A549 (cell line): Measurements from ENCODE around the gene TM7SF2. TPM values are rescaled to one million over a fixed set of nuclear protein-coding genes. Genes with fewer than 3 reads are reported as not detected.
A peak's percentile ranks its signal among the peaks of the same experiment; 100 is the strongest.

Experiments used
- ATAC-seq, 2 experiments: fragments of 200-7000 bp in 1 of 2; fragments of >200 bp in 1 of 2; cut with Nextera tagmentation in 1 of 2; cut with Tn5 transposase in 1 of 2; 3 replicates each; pipeline versions ENCODE4 v1.8.0 to v1.9.1; 2018 to 2020; ENCODE audit warnings: mild to moderate bottlenecking in 1 of 2, moderate library complexity in 1 of 2
- CTCF ChIA-PET: fragments of 300-600 bp; sonication (Branson Sonifier 250); formaldehyde crosslinking; extraction: SDS; loops from one replicate; lab custom pipeline; 2021; ENCODE audit warnings: antibody characterized with exemption, inconsistent platforms; lab: Yijun Ruan, JAX
- POLR2A ChIA-PET: fragments of 350-600 bp; formaldehyde crosslinking; extraction: SDS; loops from one replicate; lab custom pipeline; 2021; ENCODE audit warnings: antibody characterized with exemption, inconsistent platforms; lab: Yijun Ruan, JAX
- DNase-seq, 2 experiments: peaks; one replicate each; pipeline versions ENCODE4 v3.0.0 to v3.0.0-alpha.2; 2011 to 2016; ENCODE audit warnings: low read depth in 1 of 2, low spot score in 1 of 2
- FAIRE-seq: peaks from 2 replicates; lab custom pipeline; 2011; peaks lifted over from hg19 to GRCh38; lab: Jason Lieb, UNC
- H3K27ac ChIP-seq, 2 experiments: fragments of >200 bp; sonication (Bioruptor Twin); formaldehyde crosslinking; 3 replicates each; pipeline ENCODE4 v1.5.1; 2016 to 2017
- H3K4me1 ChIP-seq: fragments of >200 bp; sonication (Bioruptor Twin); formaldehyde crosslinking; 3 replicates; pipeline ENCODE4 v1.6.1; 2016
- H3K4me2 ChIP-seq: fragments of >200 bp; sonication (Bioruptor Twin); formaldehyde crosslinking; 3 replicates; pipeline ENCODE4 v1.6.1; 2016
- H3K4me3 ChIP-seq: fragments of >200 bp; sonication (Bioruptor Twin); formaldehyde crosslinking; 3 replicates; pipeline ENCODE4 v1.5.1; 2016
- H3K9me3 ChIP-seq: fragments of >200 bp; sonication (Bioruptor Twin); formaldehyde crosslinking; 3 replicates; pipeline ENCODE4 v1.6.1; 2016
- BCL3 ChIP-seq: fragments of >200 bp; sonication (Bioruptor Twin); formaldehyde crosslinking; IDR thresholded peaks from 3 replicates; pipeline ENCODE4 v1.6.1; 2016
- BHLHE40 ChIP-seq: IDR thresholded peaks from 2 replicates; pipeline ENCODE4 v1.6.1; 2012; ENCODE audit warnings: low read depth, low read length, inconsistent platforms
- E2F6 ChIP-seq: IDR thresholded peaks from 2 replicates; pipeline ENCODE4 v1.6.1; 2012; ENCODE audit warnings: low read depth, borderline replicate concordance
- EHF ChIP-seq: fragments of 250-450 bp; sonication (Bioruptor Pico); IDR thresholded peaks from 2 replicates; pipeline ENCODE4 v1.5.0; 2020; ENCODE audit warnings: mild to moderate bottlenecking
- EHMT2 ChIP-seq: fragments of 200-600 bp; sonication (generic); IDR thresholded peaks from 2 replicates; pipeline ENCODE4 v1.6.1; 2016; ENCODE audit warnings: antibody characterized with exemption, low read depth, mild to moderate bottlenecking, moderate library complexity
- FOSB ChIP-seq: fragments of 250-450 bp; sonication (Bioruptor Pico); IDR thresholded peaks from 2 replicates; pipeline ENCODE4 v1.5.0; 2020; ENCODE audit warnings: mild to moderate bottlenecking, moderate library complexity
- FOSL2 ChIP-seq, 2 experiments: fragments of 450-650 bp in 1 of 2; fragments of >200 bp in 1 of 2; sonication (Bioruptor Twin) in 1 of 2; formaldehyde crosslinking; IDR thresholded peaks; 2 replicates each; pipeline versions ENCODE4 v1.5.0 to v1.6.1; 2016 to 2020; ENCODE audit warnings: mild to moderate bottlenecking in 1 of 2, moderate library complexity in 1 of 2
- GATA3 ChIP-seq: IDR thresholded peaks from 2 replicates; pipeline ENCODE4 v1.6.1; 2012; ENCODE audit warnings: borderline replicate concordance
- HDAC2 ChIP-seq: fragments of 200-600 bp; sonication (generic); IDR thresholded peaks from 2 replicates; pipeline ENCODE4 v1.6.1; 2016
- HES2 ChIP-seq: fragments of >200 bp; sonication (Bioruptor Twin); formaldehyde crosslinking; IDR thresholded peaks from 2 replicates; pipeline ENCODE4 v1.6.1; 2016
- HOXB5 ChIP-seq: fragments of 250-450 bp; sonication (Bioruptor Pico); IDR thresholded peaks from 2 replicates; pipeline ENCODE4 v1.5.0; 2020; ENCODE audit warnings: mild to moderate bottlenecking, moderate library complexity
- JUN ChIP-seq, 2 experiments: fragments of >200 bp; sonication (Bioruptor Twin); formaldehyde crosslinking; IDR thresholded peaks; 2 replicates in 1 of 2; 3 replicates in 1 of 2; pipeline ENCODE4 v1.6.1; 2016 to 2017
- KDM5A ChIP-seq: fragments of 200-600 bp; sonication (generic); IDR thresholded peaks from 2 replicates; pipeline ENCODE4 v1.6.1; 2016; ENCODE audit warnings: antibody characterized with exemption, mild to moderate bottlenecking
- NR3C1 ChIP-seq: fragments of >200 bp; sonication (Bioruptor Twin); formaldehyde crosslinking; IDR thresholded peaks from 3 replicates; pipeline ENCODE4 v1.6.1; 2017
- PHF8 ChIP-seq: fragments of 200-600 bp; sonication (generic); IDR thresholded peaks from 2 replicates; pipeline ENCODE4 v1.6.1; 2016; ENCODE audit warnings: low read depth, mild to moderate bottlenecking, antibody characterized with exemption, moderate library complexity, borderline replicate concordance
- POLR2A ChIP-seq: IDR thresholded peaks from 2 replicates; pipeline ENCODE4 v1.6.1; 2012; ENCODE audit warnings: mild to moderate bottlenecking, low read length
- RAD21 ChIP-seq, 2 experiments: fragments of >200 bp in 1 of 2; sonication (Bioruptor Twin) in 1 of 2; formaldehyde crosslinking in 1 of 2; IDR thresholded peaks in 1 of 2; conservative IDR thresholded peaks in 1 of 2; 2 replicates in 1 of 2; 3 replicates in 1 of 2; pipeline ENCODE4 v1.6.1; 2012 to 2018; ENCODE audit warnings: inconsistent platforms in 1 of 2
- RARB ChIP-seq: fragments of 250-450 bp; sonication (Bioruptor Pico); IDR thresholded peaks from 2 replicates; pipeline ENCODE4 v1.8.0; 2021; ENCODE audit warnings: mild to moderate bottlenecking, moderate library complexity
- RFX5 ChIP-seq: fragments of 450-650 bp; IDR thresholded peaks from 2 replicates; pipeline ENCODE4 v1.7.1; 2014; ENCODE audit warnings: antibody characterized with exemption, mild to moderate bottlenecking, moderate library complexity
- TP53 ChIP-seq: fragments of 250-450 bp; sonication (Bioruptor Pico); IDR thresholded peaks from 2 replicates; pipeline ENCODE4 v1.5.0; 2021; ENCODE audit warnings: mild to moderate bottlenecking, moderate library complexity
- WGBS: methylation state at CpG from one replicate; pipeline ENCODE4 v1.1.6; 2017; ENCODE audit errors: missing lambda C conversion rate; 5-methylcytosine and 5-hydroxymethylcytosine counted together
- polyA plus RNA-seq, 4 experiments: library from polyadenylated mRNA; depleted of rRNA in 3 of 4; stranded (reverse); fragments of >200 nt; fragmentation: RNase III in 1 of 4; extraction: RNeasy Plus Mini Kit Qiagen cat#74134 plus additional on column Dnase treatment in 1 of 4; gene quantifications; 2 replicates in 3 of 4; 3 replicates in 1 of 4; pipeline ENCODE4 v1.2.3, GENCODE V29; 2011 to 2017

TM7SF2 gene
- polyA plus RNA-seq, 2 of the 4 experiments (the other 2 are of a cell fraction) = 8.2 TPM

- H3K4me3 ChIP-seq = peak within 1 kb of the TSS; percentile 89
- DNase-seq (peak; percentile 93 to 96), ATAC-seq (peak; percentile 88 to 91), FAIRE-seq (no peak)
- H3K4me1 ChIP-seq = peaks cover 15% of the 10 kb centered on the region
- POLR2A ChIA-PET = interaction anchor here (0.9 to 3.0 kb wide), 13 partner anchors 8 to 199 kb away, joined by 3 to 37 read pairs (median 7); partner anchors contain the start of genes CAPN1, DPF2, FAU and MRPL49
- CTCF ChIA-PET = interaction anchor here (0.9 to 3.5 kb wide), 8 partner anchors 8 to 132 kb away, joined by 3 to 19 read pairs (median 4); partner anchors contain the start of genes TM7SF2 and ZNHIT2
- H3K9me3 ChIP-seq = no peaks in the 10 kb centered on the region
- peak within 1 kb of the TSS; percentile 100 for H3K4me2 ChIP-seq
- TF ChIP-seq FOSL2 (IDR thresholded peaks at IDR 0.05) = no peak
- TF ChIP-seq FOSL2 (CRISPR knock-in tag; IDR thresholded peaks at IDR 0.05) = peak; percentile 39; the same call in 1 of the 2 replicates
- TF ChIP-seq BCL3 = peak; percentile 45; the same call in 2 of the 3 replicates
- TF ChIP-seq FOSB (CRISPR knock-in tag) = no peak
- no peak for TF ChIP-seq HES2
- TF ChIP-seq GATA3 = peak; percentile 86
- TF ChIP-seq BHLHE40 = peak; percentile 59; the same call in 1 of the 2 replicates
- peak; percentile 70 to 96; a peak in 4 of 5 replicates for TF ChIP-seq JUN (IDR thresholded peaks at IDR 0.05)
- peak; percentile 94 for TF ChIP-seq POLR2A
- no peak for TF ChIP-seq HOXB5 (CRISPR knock-in tag)
- TF ChIP-seq KDM5A = peak; percentile 33; the same call in 1 of the 2 replicates
- TF ChIP-seq TP53 (CRISPR knock-in tag) = peak; percentile 66; the same call in 1 of the 2 replicates
- TF ChIP-seq E2F6 = no peak; the same call in 1 of the 2 replicates
- TF ChIP-seq RARB (CRISPR knock-in tag) = peak; percentile 61; the same call in 1 of the 2 replicates
- no peak for TF ChIP-seq HDAC2
- TF ChIP-seq PHF8 = peak; percentile 78
- TF ChIP-seq RAD21 (conservative IDR thresholded peaks at IDR 0.05 in 1 of 2, IDR thresholded peaks at IDR 0.05 in 1 of 2) = peak in 1 of 2 experiments; percentile 1; a peak in 1 of 5 replicates
- WGBS = 3% methylated on average over 13 of the region's 60 CpGs
- H3K27ac ChIP-seq = peak within 1 kb of the TSS; percentile 96 to 98
Measured at GRCh38 chr11:65134240-65134951, 22.7 kb downstream of the TM7SF2 start, which contains the start of gene SYVN1. TSS of gene SYVN1 (minus strand) at chr11:65134519. CDS start at chr11:65133601, 918 bp downstream.

GRCh38 chr11:65134952-65135632 lies 23.4 kb downstream of the TM7SF2 start:
- WGBS = 7% methylated on average over 24 of the region's 24 CpGs
- Histone ChIP-seq H3K27ac (peak overlapping the region; percentile 96 to 98), H3K9me3 (no peaks in the 10 kb centered on the region), H3K4me2 (peak overlapping the region; percentile 100), H3K4me3 (peak overlapping the region; percentile 89), H3K4me1 (peaks cover 15% of the 10 kb centered on the region)
- ChIA-PET CTCF (interaction anchor here (0.6 to 3.5 kb wide), 13 partner anchors 9 to 118 kb away, joined by 3 to 19 read pairs (median 3); partner anchors contain the start of gene ZNHIT2), POLR2A (interaction anchor here (0.8 to 3.0 kb wide), 15 partner anchors 9 to 198 kb away, joined by 3 to 37 read pairs (median 5); partner anchors contain the start of genes CAPN1, DPF2, FAU and MRPL49)
- ATAC-seq = peak; percentile 90 to 93
- 0 out of 2 replicates have a peak, but pooled peaks have one; percentile 16 for TF ChIP-seq HOXB5 (CRISPR knock-in tag)
- no peak for TF ChIP-seq NR3C1
- TF ChIP-seq BCL3 = 0 out of 3 replicates have a peak, but pooled peaks have one; percentile 13
- TF ChIP-seq EHF (CRISPR knock-in tag) = 0 out of 2 replicates have a peak, but pooled peaks have one; percentile 19
- TF ChIP-seq RFX5 = peak; percentile 92
- TF ChIP-seq POLR2A = peak; percentile 88
- TF ChIP-seq EHMT2 = no peak
- DNase-seq = peak; percentile 98 to 99
- peak; percentile 63 for FAIRE-seq
